Esophagus squamous epithelium (tissue), 5 donors: ENCODE results near the gene CRYAA. TPM values are rescaled to one million over a fixed set of nuclear protein-coding genes. Genes with fewer than 3 reads are reported as not detected.
"Not testable (repeated sequence)": the region's sequence is repeated elsewhere in the genome, so short reads cannot be mapped to it uniquely, and the experiment has no call there.

Experiments
- DNase-seq: peaks from one replicate; lab custom pipeline; 2025; lab: John Stamatoyannopoulos, UW
- H3K27ac ChIP-seq, 4 donors: fragments of 200-600 bp; sonication (generic); one replicate each; pipeline ENCODE4 v1.5.1; 2016 to 2019; ENCODE audit warnings: mild to moderate bottlenecking in 1 of 4
- H3K27me3 ChIP-seq, 4 donors: fragments of 200-600 bp; sonication (generic); 1 replicate in 3 of 4; 2 replicates in 1 of 4; pipeline versions ENCODE4 v1.5.1 to v1.6.0; 2017 to 2021; ENCODE audit warnings: antibody characterized with exemption in 1 of 4
- H3K36me3 ChIP-seq, 3 donors: fragments of 200-600 bp; sonication (generic); one replicate each; pipeline ENCODE4 v1.5.1; 2016 to 2019
- H3K4me1 ChIP-seq, 3 donors: fragments of 200-600 bp; sonication (generic); one replicate each; pipeline ENCODE4 v1.5.1; 2017 to 2019
- H3K4me3 ChIP-seq, 4 donors: fragments of 200-600 bp; sonication (generic); 1 replicate in 3 of 4; 2 replicates in 1 of 4; pipeline ENCODE4 v1.5.1; 2016 to 2019; ENCODE audit warnings: mild to moderate bottlenecking in 2 of 4, moderate library complexity in 1 of 4
- H3K9me3 ChIP-seq, 3 donors: fragments of 200-600 bp; sonication (generic); one replicate each; pipeline ENCODE4 v1.5.1; 2016 to 2019
- WGBS, 2 donors: methylation state at CpG; one replicate each; pipeline ENCODE4 v1.1.5; 2018; 5-methylcytosine and 5-hydroxymethylcytosine counted together
- intact Hi-C: fragments of 100-400 bp; cut with DNase I; formaldehyde crosslinking; loops from one replicate; pipeline ENCODE4 v1.15.0; 2022
- total RNA-seq, 4 donors: library from RNA; depleted of rRNA; stranded (reverse); fragments of >200 nt; gene quantifications; one replicate each; pipeline ENCODE4 v1.1.0, GENCODE V29; 2016
- donor health status: DM: yes; HTN: yes; CAD: no.

Gene CRYAA
- total RNA-seq, 4 donors from 2014 or later, result not detected

DNA sequence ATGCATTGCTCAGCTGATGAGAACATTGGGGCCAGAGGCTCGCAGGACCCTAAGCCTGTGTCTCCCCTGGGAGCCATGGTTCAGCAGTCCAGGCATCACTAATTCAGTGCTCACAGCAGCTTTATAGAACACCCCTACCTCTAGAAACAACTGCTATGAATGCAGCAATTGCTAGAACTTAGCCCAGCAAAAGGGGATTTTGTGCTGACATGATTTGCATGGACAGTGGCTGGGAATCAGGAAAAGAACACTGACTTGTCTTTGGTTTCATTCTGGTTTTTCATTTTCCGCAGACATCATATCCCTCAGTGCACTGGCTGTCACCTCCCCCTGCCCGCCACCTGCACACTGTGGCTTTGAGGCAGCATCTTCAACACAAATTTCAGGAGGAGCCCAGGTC lies 4.0 kb upstream of the CRYAA start:
- H3K27me3 ChIP-seq, H3K4me3 ChIP-seq, H3K27ac ChIP-seq, H3K36me3 ChIP-seq, H3K9me3 ChIP-seq, DNase-seq, intact Hi-C loops, H3K4me1 ChIP-seq: not testable (repeated sequence)
- WGBS, 2 donors, result no CpG with 5 or more reads among the region's 3 CpGs

DNA sequence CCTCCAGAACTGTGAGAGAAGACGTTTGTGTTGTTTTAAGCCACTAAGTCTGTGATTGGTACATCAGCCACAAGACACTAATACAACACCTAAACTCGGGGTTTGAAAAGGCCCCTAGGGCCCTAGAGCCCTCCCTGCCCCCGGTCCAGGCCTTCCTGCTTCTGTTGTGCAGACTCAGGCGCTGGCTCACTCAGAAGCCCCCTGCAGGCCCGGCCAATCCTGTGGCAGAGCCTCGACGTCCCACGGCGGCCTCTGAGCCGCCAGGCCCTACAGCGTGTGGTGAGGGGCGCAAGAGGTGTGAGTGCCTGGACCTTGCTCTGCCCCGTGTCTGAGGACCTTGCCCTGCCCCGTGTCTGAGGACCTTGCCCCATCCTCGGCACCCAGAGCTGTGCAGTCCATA lies 3.1 kb upstream of the CRYAA start:
- no CpG with 5 or more reads among the region's 15 CpGs for WGBS, 2 donors
- H3K27me3 ChIP-seq, H3K36me3 ChIP-seq, H3K9me3 ChIP-seq, DNase-seq, H3K27ac ChIP-seq, intact Hi-C loops, H3K4me3 ChIP-seq, H3K4me1 ChIP-seq: not testable (repeated sequence)

DNA sequence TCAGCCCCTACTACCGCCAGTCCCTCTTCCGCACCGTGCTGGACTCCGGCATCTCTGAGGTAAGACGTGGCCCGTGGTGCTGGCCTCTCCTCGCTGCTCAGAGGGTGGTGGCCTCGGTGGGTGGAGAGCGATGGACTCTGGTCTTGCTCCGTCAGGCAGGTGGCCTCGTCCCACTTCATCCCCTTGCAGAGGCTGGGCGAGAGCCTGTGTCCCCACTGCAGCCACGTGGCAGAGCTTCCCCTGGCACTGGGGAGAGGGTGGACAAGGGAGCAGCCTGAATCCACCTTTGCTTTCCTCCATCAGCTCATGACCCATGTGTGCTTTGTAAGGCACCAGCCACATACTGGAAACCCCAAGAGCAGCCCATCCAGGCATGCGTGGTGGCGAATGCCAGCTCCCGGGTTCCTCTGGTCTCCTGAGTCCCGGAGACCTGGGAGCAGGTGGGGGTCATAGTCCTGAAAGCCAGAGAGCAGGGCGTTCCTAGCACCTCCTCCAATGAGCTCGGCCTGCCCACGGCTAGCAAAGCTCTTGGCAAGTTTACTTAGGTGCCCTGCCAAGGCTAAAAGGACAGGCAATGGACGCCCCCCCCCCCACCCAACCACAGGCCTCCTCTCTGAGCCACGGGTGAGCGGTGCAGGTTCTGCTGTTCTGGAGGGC lies 550 bp downstream of the CRYAA start:
- DNase-seq, intact Hi-C loops: not testable (repeated sequence)
- WGBS, 2 donors, result no CpG with 5 or more reads among the region's 23 CpGs

DNA sequence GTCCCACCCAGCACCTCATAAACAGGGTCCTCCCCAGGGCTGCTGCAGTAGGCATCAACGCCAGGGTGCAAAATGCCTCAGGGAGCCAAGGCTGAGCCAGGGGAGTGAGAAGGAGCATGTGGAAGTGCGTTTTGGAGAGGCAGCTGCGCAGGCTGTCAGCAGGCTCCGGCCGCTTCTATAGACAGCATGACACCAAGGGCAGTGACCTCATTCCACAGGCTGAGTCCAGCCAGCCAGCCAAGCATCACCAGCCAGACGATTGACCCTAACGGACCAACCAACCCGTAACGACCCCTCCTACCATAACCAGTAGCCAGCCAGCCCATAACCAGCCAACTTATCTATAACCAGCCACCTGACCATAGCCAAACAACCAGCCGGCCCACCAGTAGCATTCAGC lies 1.1 kb downstream of the CRYAA start:
- WGBS, 2 donors, result no CpG with 5 or more reads among the region's 10 CpGs
- H3K27me3 ChIP-seq, result not testable (repeated sequence)

More for the DNA sequence above, 550 bp downstream of the CRYAA start:
- H3K27ac ChIP-seq, H3K36me3 ChIP-seq, H3K9me3 ChIP-seq, H3K4me1 ChIP-seq, H3K27me3 ChIP-seq, H3K4me3 ChIP-seq: not testable (repeated sequence)

DNA sequence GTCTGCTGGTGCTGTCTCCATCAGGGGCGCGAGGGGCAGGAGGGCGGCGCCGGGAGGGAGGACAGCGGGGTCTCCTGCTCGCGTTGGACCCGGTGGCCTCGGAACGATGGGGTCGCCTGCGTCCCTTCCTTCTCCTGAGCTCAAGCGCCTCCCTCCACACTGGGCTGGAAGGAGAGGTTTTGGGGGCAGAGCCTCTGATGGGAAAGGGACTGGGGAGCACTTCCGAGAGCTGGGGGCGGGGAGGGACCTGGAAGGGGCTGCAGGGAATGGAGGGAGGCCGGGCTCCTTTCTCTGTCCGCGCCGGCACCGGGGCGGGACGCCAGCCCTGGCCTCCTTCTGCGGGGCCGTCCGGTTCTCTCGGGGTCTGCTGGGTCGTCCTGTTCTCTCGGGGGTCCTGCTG lies 4.0 kb downstream of the CRYAA start:
- H3K27me3 ChIP-seq, H3K27ac ChIP-seq, H3K4me1 ChIP-seq, H3K36me3 ChIP-seq, DNase-seq, H3K4me3 ChIP-seq, intact Hi-C loops, H3K9me3 ChIP-seq: not testable (repeated sequence)
- WGBS, 2 donors, result no CpG with 5 or more reads among the region's 29 CpGs

More for the DNA sequence above, 1.1 kb downstream of the CRYAA start:
- H3K4me1 ChIP-seq, H3K36me3 ChIP-seq, H3K9me3 ChIP-seq, H3K4me3 ChIP-seq, DNase-seq, intact Hi-C loops, H3K27ac ChIP-seq: not testable (repeated sequence)

DNA sequence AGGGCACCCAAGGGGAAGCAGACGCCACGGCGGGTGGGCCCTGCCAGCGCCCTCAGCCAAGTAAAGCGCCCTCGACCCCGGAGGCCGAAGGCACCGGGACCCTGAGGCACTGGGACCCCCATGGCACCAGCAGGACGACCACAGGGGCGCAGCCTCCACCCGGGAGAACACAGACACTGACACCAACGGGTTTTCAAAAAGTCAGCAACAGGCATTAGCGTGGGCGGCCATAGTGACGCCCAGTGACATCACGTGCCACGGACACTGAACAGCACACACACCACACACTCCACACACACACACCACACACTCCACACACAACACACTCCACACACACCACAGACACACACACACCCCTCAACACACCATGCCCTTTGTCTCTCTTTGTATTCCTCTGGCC lies 4.6 kb downstream of the CRYAA start:
- H3K9me3 ChIP-seq, H3K27me3 ChIP-seq, DNase-seq, H3K27ac ChIP-seq, H3K4me1 ChIP-seq, H3K4me3 ChIP-seq, H3K36me3 ChIP-seq, intact Hi-C loops: not testable (repeated sequence)
- no CpG with 5 or more reads among the region's 18 CpGs for WGBS, 2 donors

DNA sequence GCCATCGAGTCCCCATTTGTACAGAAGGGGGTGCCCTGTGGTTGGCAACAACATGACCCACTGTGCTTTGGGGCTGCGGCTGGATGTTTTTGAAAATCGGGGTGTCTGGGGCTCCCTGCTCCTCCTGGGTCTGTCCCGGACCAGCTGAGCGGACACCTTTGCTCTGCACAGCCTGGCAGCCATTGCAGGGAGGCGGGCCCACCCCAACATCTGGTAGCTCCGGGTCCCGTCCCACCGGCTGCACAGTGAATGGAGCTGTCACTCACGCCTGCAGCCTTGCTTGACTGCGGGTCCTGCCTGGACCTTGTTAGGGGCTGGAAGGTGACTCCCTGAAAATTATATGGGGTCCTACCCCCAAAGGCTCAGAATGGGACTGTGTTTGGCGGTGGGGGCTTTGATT lies 5.1 kb downstream of the CRYAA start:
- H3K9me3 ChIP-seq, H3K36me3 ChIP-seq, H3K27me3 ChIP-seq, intact Hi-C loops, H3K27ac ChIP-seq, DNase-seq, H3K4me3 ChIP-seq, H3K4me1 ChIP-seq: not testable (repeated sequence)
- no CpG with 5 or more reads among the region's 12 CpGs for WGBS, 2 donors

DNA sequence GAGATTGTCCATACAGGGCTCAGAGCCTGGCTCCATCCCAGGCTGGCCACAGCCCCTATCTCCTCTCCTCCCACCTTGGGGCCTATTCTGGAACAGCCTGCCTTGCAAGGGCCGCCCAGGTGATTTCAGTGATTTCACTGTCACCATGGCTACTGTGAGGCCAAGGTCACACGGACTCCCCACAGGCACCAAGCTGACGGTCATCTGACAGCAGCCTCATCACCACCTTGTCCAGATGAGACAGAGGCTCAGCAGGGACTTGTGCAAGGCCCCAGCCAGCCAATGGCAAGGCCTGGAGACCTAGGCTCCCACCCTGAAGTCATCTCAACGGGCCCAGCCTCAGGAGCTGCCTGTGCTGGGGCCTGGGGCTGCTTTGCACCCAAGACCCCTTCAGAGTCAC lies 6.2 kb downstream of the CRYAA start:
- intact Hi-C loops, result not testable (repeated sequence)

DNA sequence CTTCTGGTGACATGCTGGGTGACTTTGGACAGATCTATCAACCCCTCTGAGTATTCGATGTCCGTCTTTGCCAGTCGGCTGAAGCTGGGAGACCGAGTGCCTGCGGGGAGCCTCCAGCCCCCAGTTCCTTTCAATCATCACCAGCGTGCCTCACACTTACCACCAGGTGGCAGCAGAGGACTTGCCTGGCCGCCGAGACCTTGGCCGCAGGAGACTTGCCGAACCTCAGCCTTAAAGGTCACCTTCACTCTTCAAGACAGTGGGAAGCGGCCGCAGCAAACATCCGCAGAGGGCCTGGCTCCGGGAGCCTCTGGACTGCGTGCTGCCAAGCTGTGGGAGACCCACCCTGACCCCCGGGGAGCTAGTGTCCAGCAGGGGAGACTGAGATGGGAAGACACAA lies 7.8 kb downstream of the CRYAA start:
- DNase-seq, H3K4me1 ChIP-seq, H3K27me3 ChIP-seq, H3K9me3 ChIP-seq, intact Hi-C loops, H3K36me3 ChIP-seq, H3K4me3 ChIP-seq, H3K27ac ChIP-seq: not testable (repeated sequence)
- WGBS, 2 donors, result no CpG with 5 or more reads among the region's 16 CpGs

More for the DNA sequence above, 6.2 kb downstream of the CRYAA start:
- H3K4me3 ChIP-seq, H3K9me3 ChIP-seq, H3K27ac ChIP-seq, H3K36me3 ChIP-seq, H3K27me3 ChIP-seq, H3K4me1 ChIP-seq, DNase-seq: not testable (repeated sequence)
- no CpG with 5 or more reads among the region's 4 CpGs for WGBS, 2 donors

DNA sequence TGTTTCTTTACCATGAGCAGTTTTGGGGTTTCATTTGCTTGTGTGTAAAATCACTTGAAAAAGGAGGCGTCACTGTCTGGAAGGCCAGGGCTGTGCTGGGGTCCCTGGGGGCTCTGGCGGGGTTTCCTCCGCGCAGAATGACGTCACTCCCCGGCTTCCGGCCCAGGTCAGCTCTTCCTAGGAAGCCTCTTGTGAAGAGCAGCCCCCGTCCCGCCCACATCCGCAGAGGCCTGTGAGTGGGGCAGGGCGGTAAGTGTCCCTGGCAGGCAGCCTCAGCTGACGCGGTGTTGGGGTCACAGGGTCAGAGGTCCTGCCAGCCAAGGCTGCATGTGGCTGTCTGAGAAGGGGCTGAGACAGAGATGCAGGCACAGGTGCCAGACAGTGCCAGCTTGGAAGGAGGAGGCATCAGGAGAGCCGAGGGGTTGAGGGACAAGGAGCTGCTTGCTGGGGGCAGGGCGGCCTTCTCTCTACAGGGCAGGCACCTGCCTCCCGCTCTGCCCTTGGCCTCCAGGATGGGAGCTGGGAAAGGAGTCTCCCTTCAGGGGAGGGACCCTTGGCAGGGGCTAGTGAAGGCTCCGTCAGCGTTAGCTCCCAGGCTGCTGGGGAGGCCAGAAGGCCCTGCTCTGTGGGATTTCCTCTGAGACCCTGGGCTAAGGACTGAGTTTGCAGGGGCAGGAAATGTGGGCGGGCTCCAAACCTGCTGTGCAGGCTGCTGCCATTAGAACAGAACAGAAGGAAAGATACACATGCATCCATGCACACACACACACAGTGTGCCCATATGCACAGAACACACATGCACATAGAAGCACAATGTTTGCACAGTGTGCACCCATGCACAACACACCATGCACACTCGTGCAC lies 8.5 kb downstream of the CRYAA start:
- H3K27me3 ChIP-seq, H3K4me1 ChIP-seq, intact Hi-C loops, DNase-seq, H3K36me3 ChIP-seq, H3K9me3 ChIP-seq, H3K4me3 ChIP-seq, H3K27ac ChIP-seq: not testable (repeated sequence)
- WGBS, 2 donors, result no CpG with 5 or more reads among the region's 20 CpGs

DNA sequence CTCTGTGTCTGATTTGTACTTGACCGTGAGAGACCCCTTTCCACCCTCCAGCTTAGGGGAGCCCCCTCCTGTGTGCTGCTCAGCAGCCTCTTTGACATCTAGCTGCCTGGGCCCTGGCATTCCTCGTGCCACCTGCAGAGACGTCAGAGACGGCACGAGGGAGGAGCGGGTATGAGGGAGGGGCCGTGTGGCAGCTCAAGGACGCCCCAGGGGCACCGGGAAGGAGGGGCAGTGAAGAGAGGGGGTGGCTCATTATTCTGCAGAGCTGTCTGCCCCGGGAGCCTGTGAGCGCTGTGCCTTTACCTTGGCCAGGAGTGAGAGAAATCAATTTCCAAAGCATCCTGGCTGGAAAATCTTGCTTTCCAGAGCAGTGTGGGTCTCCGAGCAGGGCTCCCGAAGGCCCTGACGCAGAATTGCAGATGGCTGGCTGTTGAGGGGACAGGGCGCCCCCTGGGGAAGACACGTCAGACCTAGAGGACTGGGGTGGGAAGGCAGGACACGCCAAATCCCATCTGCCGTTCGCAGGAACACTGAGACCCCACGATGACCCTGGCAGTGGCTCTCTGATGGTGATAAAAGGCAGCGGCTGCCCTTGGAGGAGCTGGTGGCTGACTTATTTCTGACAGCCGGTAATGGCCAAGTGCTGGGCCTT lies 9.5 kb downstream of the CRYAA start:
- H3K4me3 ChIP-seq, intact Hi-C loops, DNase-seq, H3K27ac ChIP-seq, H3K27me3 ChIP-seq, H3K4me1 ChIP-seq, H3K9me3 ChIP-seq, H3K36me3 ChIP-seq: not testable (repeated sequence)
- no CpG with 5 or more reads among the region's 22 CpGs for WGBS, 2 donors

DNA sequence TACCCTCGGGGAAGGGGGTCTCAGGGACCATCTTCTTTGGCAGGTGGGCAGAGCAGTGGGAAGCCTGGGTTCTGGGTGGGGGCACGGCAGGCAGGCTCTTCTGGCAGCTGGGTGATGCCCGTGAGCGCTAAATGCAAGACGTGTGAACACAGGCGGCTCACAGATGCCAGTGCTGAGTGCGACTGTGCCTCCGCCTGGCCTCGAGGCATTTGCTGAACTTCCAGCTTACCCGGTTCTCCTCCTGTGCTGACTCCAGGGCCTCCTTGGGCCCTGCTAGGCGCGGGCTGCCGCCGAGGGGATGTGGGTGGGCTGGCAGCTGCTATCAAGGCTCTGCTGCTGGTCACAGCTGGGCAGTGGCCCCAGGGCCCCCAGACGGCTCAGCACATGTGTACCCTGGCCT lies 12.2 kb downstream of the CRYAA start:
- H3K27ac ChIP-seq, intact Hi-C loops, DNase-seq, H3K27me3 ChIP-seq, H3K36me3 ChIP-seq, H3K9me3 ChIP-seq, H3K4me3 ChIP-seq, H3K4me1 ChIP-seq: not testable (repeated sequence)
- no CpG with 5 or more reads among the region's 15 CpGs for WGBS, 2 donors

DNA sequence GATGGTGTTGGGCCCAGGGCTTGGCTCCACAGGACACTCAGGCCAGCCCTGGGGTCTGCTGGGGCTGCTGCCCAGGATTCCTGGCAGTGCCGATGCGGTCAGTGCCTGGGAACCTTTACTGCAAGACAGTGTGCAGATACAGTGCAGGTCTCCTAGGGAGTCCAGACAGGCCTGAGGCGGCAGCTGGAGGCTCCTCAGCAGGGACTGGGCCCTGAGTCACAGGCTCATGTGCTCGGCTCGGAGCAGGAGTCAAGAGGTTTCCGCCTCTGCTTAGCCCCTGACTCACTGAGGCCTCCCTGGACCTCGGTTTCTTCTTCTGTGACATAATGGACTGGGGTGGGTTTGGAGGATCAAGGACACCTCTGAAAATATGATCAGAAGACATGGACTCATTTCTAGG lies 18.5 kb downstream of the CRYAA start:
- peaks cover 0 to 26% (median 4%) of the 10 kb centered on the region in 3 donors for H3K4me1 ChIP-seq
- H3K36me3 ChIP-seq, H3K4me3 ChIP-seq, H3K9me3 ChIP-seq, H3K27ac ChIP-seq, DNase-seq, intact Hi-C loops: not testable (repeated sequence)
- WGBS, 2 donors, result 67% methylated on average over 1 of the region's 7 CpGs; no CpG with 5 or more reads in 1 of the 2 donors
- H3K27me3 ChIP-seq, result peaks cover 0 to 12% (median 0%) of the 10 kb centered on the region in 4 donors
